KOPT-K1 (cell line): ENCODE data around the gene HBM.
"Not testable (repeated sequence)": the region's sequence is repeated elsewhere in the genome, so short reads cannot be mapped to it uniquely, and the experiment has no call there.

Source experiments
- H3K27ac ChIP-seq: fragments of 200-600 bp; sonication (generic); 2 replicates; pipeline ENCODE4 v1.5.1; 2016; ENCODE audit warnings: antibody characterized with exemption, mild to moderate bottlenecking, low read depth, low read length; ENCODE audit not compliant: poor library complexity, severe bottlenecking
- H3K36me3 ChIP-seq: fragments of 200-600 bp; sonication (generic); 2 replicates; pipeline ENCODE4 v1.5.1; 2017; ENCODE audit warnings: antibody characterized with exemption, mild to moderate bottlenecking, low read length, moderate library complexity; ENCODE audit not compliant: insufficient read depth
- H3K9me3 ChIP-seq: fragments of 200-600 bp; sonication (generic); 2 replicates; pipeline ENCODE4 v1.5.1; 2017; ENCODE audit warnings: antibody characterized with exemption, low read length, mild to moderate bottlenecking; ENCODE audit not compliant: insufficient read depth, poor library complexity, severe bottlenecking

HBM gene

DNA sequence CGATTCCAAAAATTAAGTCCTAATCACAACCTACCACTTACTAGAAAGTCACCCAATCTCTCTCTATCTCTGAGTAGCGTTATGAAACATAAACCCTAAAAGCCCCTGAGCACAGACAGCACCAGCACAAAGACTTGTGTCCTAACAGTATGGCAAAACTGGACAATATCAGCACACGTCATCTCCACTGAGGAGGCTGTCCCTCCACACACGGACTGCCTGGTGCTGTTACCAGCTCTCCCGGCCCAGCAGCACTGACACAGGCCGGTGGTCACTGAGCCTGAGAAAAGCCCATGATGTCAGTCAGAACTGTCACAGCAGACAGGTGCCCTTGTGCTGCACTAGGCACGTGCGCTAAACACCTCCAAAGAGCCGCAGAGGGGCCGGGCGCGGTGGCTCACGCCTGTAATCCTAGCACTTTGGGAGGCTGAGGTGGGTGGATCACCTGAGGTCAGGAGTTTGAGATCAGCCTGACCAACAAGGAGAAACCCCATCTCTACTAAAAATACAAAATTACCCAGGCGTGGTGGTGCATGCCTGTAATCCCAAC is 45.9 kb downstream of the HBM start:
- H3K9me3 ChIP-seq, H3K27ac ChIP-seq: not testable (repeated sequence)
- peaks cover 100% of the 10 kb centered on the region for H3K36me3 ChIP-seq

DNA sequence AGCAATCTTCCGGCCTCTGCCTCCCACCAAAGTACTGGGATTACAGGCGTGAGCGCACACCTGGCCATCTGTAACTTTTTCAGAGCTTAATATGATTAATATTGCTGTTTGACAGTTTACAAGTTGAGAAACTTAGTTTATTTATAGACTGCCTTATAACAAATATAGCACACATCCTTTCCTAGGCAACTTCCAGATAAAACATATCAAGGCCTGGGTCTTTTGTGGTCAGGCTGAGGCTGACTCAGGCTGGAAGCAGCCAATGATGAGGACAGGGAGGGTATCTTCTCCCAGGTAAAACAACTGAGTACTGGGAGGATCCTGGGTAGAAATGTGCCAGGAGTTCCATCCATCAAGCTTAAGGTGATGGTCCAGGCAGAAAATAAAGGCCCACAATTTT is 47.2 kb downstream of the HBM start:
- Histone ChIP-seq H3K27ac (no peak overlapping the region), H3K36me3 (peaks cover 99% of the 10 kb centered on the region), H3K9me3 (no peaks in the 10 kb centered on the region)
